Measurements from ENCODE around the gene GFRA1. TPM values are rescaled to one million over a fixed set of nuclear protein-coding genes. Genes with fewer than 3 reads are reported as not detected.
"Not testable (repeated sequence)": the region's sequence is repeated elsewhere in the genome, so short reads cannot be mapped to it uniquely, and the experiment has no call there.

The GFRA1 gene
- polyA plus RNA-seq, 3 donors = not detected

GRCh38 chr10:116168745-116169144, 104.3 kb downstream of the GFRA1 start:
- H3K36me3 Mint-ChIP-seq = no peaks in the 10 kb centered on the region
- intact Hi-C loops (cut with micrococcal nuclease) = no loop called here
- no peak overlapping the region for H3K27ac ChIP-seq (ENCODE audit: low read depth in 1 of 2, low read length in 2 of 2)
- DNase-seq = no peak
- TF ChIP-seq, protein P1, sequence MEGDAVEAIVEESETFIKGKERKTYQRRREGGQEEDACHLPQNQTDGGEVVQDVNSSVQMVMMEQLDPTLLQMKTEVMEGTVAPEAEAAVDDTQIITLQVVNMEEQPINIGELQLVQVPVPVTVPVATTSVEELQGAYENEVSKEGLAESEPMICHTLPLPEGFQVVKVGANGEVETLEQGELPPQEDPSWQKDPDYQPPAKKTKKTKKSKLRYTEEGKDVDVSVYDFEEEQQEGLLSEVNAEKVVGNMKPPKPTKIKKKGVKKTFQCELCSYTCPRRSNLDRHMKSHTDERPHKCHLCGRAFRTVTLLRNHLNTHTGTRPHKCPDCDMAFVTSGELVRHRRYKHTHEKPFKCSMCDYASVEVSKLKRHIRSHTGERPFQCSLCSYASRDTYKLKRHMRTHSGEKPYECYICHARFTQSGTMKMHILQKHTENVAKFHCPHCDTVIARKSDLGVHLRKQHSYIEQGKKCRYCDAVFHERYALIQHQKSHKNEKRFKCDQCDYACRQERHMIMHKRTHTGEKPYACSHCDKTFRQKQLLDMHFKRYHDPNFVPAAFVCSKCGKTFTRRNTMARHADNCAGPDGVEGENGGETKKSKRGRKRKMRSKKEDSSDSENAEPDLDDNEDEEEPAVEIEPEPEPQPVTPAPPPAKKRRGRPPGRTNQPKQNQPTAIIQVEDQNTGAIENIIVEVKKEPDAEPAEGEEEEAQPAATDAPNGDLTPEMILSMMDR (IDR thresholded peaks at IDR 0.05) = no peak
- H2AFZ ChIP-seq (ENCODE audit: insufficient read depth, low read depth, low read length, poor library complexity, severe bottlenecking) = no peak overlapping the region
- peaks cover 0 to 14% (median 8%) of the 10 kb centered on the region in 7 donors for H3K9me3 Mint-ChIP-seq
- H3K4me3 Mint-ChIP-seq = no peak overlapping the region
- H3K9me3 ChIP-seq (replicated peaks in 1 of 2; ENCODE audit: control insufficient read depth in 1 of 2, insufficient read depth in 1 of 2, low read length in 2 of 2) = no peaks in the 10 kb centered on the region
- H4K20me1 ChIP-seq (ENCODE audit: insufficient read depth, low read length) = no peaks in the 10 kb centered on the region
- no peak overlapping the region for H3K9ac ChIP-seq (ENCODE audit: insufficient read depth, low read length, poor library complexity, severe bottlenecking)
- no peaks in the 10 kb centered on the region for H3K4me1 Mint-ChIP-seq
- no peaks in the 10 kb centered on the region for H3K27me3 ChIP-seq (ENCODE audit: control insufficient read depth in 2 of 2, insufficient read depth in 2 of 2, low read length in 2 of 2)
- no peaks in the 10 kb centered on the region for H3K27me3 Mint-ChIP-seq (ENCODE audit: low read depth in 3 of 3)
- H3K4me1 ChIP-seq (ENCODE audit: control insufficient read depth in 1 of 2, insufficient read depth in 2 of 2, low read length in 2 of 2) = no peaks in the 10 kb centered on the region
- no peak overlapping the region for H3K4me2 ChIP-seq (replicated peaks; ENCODE audit: extremely low read depth, low read length, poor library complexity, severe bottlenecking)
- no peak overlapping the region for H3K4me3 ChIP-seq (replicated peaks in 1 of 3; ENCODE audit: low read depth in 2 of 3, low read length in 3 of 3)
- no peaks in the 10 kb centered on the region for H3K36me3 ChIP-seq (replicated peaks in 1 of 2; ENCODE audit: control insufficient read depth in 1 of 2, insufficient read depth in 2 of 2, low read length in 2 of 2)
- no peaks in the 10 kb centered on the region for H3K79me2 ChIP-seq (ENCODE audit: insufficient read depth, low read length)
- H3K27ac Mint-ChIP-seq = no peak overlapping the region
- WGBS (ENCODE audit: insufficient coverage) = no CpG with 5 or more reads among the region's 1 CpG

- no peak overlapping the region for H3K4me3 ChIP-seq (replicated peaks in 1 of 3; ENCODE audit: low read depth in 2 of 3, low read length in 3 of 3)
- no peaks in the 10 kb centered on the region for H3K36me3 ChIP-seq (replicated peaks in 1 of 2; ENCODE audit: control insufficient read depth in 1 of 2, insufficient read depth in 2 of 2, low read length in 2 of 2)
- WGBS (ENCODE audit: insufficient coverage) = no CpG with 5 or more reads among the region's 2 CpGs
- no peaks in the 10 kb centered on the region for H3K27me3 ChIP-seq (ENCODE audit: control insufficient read depth in 2 of 2, insufficient read depth in 2 of 2, low read length in 2 of 2)
- no peak overlapping the region for H3K4me2 ChIP-seq (replicated peaks; ENCODE audit: extremely low read depth, low read length, poor library complexity, severe bottlenecking)
- H3K27ac Mint-ChIP-seq = no peak overlapping the region
- no peak for DNase-seq
- no peaks in the 10 kb centered on the region for H3K27me3 Mint-ChIP-seq (ENCODE audit: low read depth in 3 of 3)
- H3K27ac ChIP-seq (ENCODE audit: low read depth in 1 of 2, low read length in 2 of 2) = no peak overlapping the region
- H3K9me3 Mint-ChIP-seq = peaks cover 0 to 15% (median 8%) of the 10 kb centered on the region in 7 donors
- no peak overlapping the region for H3K9ac ChIP-seq (ENCODE audit: insufficient read depth, low read length, poor library complexity, severe bottlenecking)
- no peaks in the 10 kb centered on the region for H3K4me1 ChIP-seq (ENCODE audit: control insufficient read depth in 1 of 2, insufficient read depth in 2 of 2, low read length in 2 of 2)
- H4K20me1 ChIP-seq (ENCODE audit: insufficient read depth, low read length) = no peaks in the 10 kb centered on the region
- H3K4me1 Mint-ChIP-seq = no peaks in the 10 kb centered on the region
- H2AFZ ChIP-seq (ENCODE audit: insufficient read depth, low read depth, low read length, poor library complexity, severe bottlenecking) = no peak overlapping the region
- no peak overlapping the region for H3K4me3 Mint-ChIP-seq
- H3K79me2 ChIP-seq (ENCODE audit: insufficient read depth, low read length) = no peaks in the 10 kb centered on the region
- H3K36me3 Mint-ChIP-seq = no peaks in the 10 kb centered on the region
- no peaks in the 10 kb centered on the region for H3K9me3 ChIP-seq (replicated peaks in 1 of 2; ENCODE audit: control insufficient read depth in 1 of 2, insufficient read depth in 1 of 2, low read length in 2 of 2)
- TF ChIP-seq, protein P1 (IDR thresholded peaks at IDR 0.05) = no peak
- intact Hi-C loops (cut with micrococcal nuclease) = no loop called here
Measured at GRCh38 chr10:116168329-116168728, 104.7 kb downstream of the GFRA1 start.

DNA sequence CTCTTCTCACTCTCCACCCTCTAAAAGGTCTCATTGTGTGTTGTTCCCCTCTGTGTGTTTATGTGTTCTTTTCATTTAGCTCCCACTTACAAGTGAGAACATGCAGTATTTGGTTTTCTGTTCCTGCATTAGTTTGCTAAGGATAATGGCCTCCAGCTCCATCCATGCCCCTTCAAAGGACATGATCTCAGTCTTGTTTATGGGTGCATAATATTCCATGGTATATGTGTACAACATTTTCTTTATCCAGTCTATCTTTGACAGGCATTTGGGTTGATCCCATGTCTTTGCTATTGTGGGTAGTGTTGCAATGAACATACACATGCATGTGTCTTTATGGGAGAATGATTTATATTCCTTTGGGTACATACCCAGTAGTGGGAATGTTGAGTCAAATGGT, 107.1 kb downstream of the GFRA1 start:
- H3K4me3 Mint-ChIP-seq; H3K4me2 ChIP-seq (replicated peaks; ENCODE audit: extremely low read depth, low read length, poor library complexity, severe bottlenecking); H3K4me1 Mint-ChIP-seq; H3K4me1 ChIP-seq (ENCODE audit: control insufficient read depth in 1 of 2, insufficient read depth in 2 of 2, low read length in 2 of 2); H3K79me2 ChIP-seq (ENCODE audit: insufficient read depth, low read length); H3K36me3 ChIP-seq (replicated peaks in 1 of 2; ENCODE audit: control insufficient read depth in 1 of 2, insufficient read depth in 2 of 2, low read length in 2 of 2); H3K27ac ChIP-seq (ENCODE audit: low read depth in 1 of 2, low read length in 2 of 2); H3K27ac Mint-ChIP-seq; H3K36me3 Mint-ChIP-seq; H4K20me1 ChIP-seq (ENCODE audit: insufficient read depth, low read length); H3K9me3 ChIP-seq (replicated peaks in 1 of 2; ENCODE audit: control insufficient read depth in 1 of 2, insufficient read depth in 1 of 2, low read length in 2 of 2); H3K9ac ChIP-seq (ENCODE audit: insufficient read depth, low read length, poor library complexity, severe bottlenecking); intact Hi-C loops (cut with micrococcal nuclease); H3K27me3 Mint-ChIP-seq (ENCODE audit: low read depth in 3 of 3); DNase-seq; H2AFZ ChIP-seq (ENCODE audit: insufficient read depth, low read depth, low read length, poor library complexity, severe bottlenecking); H3K4me3 ChIP-seq (replicated peaks in 1 of 3; ENCODE audit: low read depth in 2 of 3, low read length in 3 of 3); H3K27me3 ChIP-seq (ENCODE audit: control insufficient read depth in 2 of 2, insufficient read depth in 2 of 2, low read length in 2 of 2): not testable (repeated sequence)
- H3K9me3 Mint-ChIP-seq = peaks cover 2 to 14% (median 7%) of the 10 kb centered on the region in 7 donors

Measured in CD14-positive monocyte (primary cell).